Neutrophil (primary cell): ENCODE measurements around the gene RPS6KA2.

Experiments
- H3K27ac ChIP-seq: fragments of 200-600 bp; sonication (generic); 2 replicates; pipeline ENCODE4 v1.5.1; 2016; ENCODE audit warnings: mild to moderate bottlenecking, moderate library complexity
- H3K27me3 ChIP-seq: fragments of 200-600 bp; sonication (generic); 2 replicates; pipeline ENCODE4 v1.6.0; 2016; ENCODE audit warnings: mild to moderate bottlenecking
- H3K36me3 ChIP-seq: fragments of 200-600 bp; sonication (generic); 2 replicates; pipeline ENCODE4 v1.5.1; 2017
- H3K4me1 ChIP-seq, 2 experiments: fragments of 200-600 bp in 1 of 2; sonication (generic) in 1 of 2; 1 replicate in 1 of 2; 2 replicates in 1 of 2; pipeline versions ENCODE4 v1.5.1 to v1.6.1; 2013 to 2016; ENCODE audit warnings: low read depth in 1 of 2, low read length in 1 of 2, mild to moderate bottlenecking in 1 of 2, moderate library complexity in 1 of 2; ENCODE audit not compliant: control insufficient read depth in 1 of 2, insufficient read depth in 1 of 2
- H3K4me3 ChIP-seq, 2 experiments: fragments of 200-600 bp in 1 of 2; sonication (generic) in 1 of 2; 1 replicate in 1 of 2; 2 replicates in 1 of 2; pipeline ENCODE4 v1.5.1; 2013 to 2016; ENCODE audit warnings: low read depth in 1 of 2, low read length in 1 of 2, mild to moderate bottlenecking in 1 of 2, moderate library complexity in 1 of 2
- H3K9me3 ChIP-seq: fragments of 200-600 bp; sonication (generic); 2 replicates; pipeline ENCODE4 v1.5.1; 2016
- TF ChIP-seq, protein P1 (sequence below): fragments of 200-600 bp; sonication (generic); IDR thresholded peaks from 2 replicates; pipeline ENCODE4 v1.5.1; 2016; ENCODE audit warnings: antibody characterized with exemption

Gene RPS6KA2

DNA sequence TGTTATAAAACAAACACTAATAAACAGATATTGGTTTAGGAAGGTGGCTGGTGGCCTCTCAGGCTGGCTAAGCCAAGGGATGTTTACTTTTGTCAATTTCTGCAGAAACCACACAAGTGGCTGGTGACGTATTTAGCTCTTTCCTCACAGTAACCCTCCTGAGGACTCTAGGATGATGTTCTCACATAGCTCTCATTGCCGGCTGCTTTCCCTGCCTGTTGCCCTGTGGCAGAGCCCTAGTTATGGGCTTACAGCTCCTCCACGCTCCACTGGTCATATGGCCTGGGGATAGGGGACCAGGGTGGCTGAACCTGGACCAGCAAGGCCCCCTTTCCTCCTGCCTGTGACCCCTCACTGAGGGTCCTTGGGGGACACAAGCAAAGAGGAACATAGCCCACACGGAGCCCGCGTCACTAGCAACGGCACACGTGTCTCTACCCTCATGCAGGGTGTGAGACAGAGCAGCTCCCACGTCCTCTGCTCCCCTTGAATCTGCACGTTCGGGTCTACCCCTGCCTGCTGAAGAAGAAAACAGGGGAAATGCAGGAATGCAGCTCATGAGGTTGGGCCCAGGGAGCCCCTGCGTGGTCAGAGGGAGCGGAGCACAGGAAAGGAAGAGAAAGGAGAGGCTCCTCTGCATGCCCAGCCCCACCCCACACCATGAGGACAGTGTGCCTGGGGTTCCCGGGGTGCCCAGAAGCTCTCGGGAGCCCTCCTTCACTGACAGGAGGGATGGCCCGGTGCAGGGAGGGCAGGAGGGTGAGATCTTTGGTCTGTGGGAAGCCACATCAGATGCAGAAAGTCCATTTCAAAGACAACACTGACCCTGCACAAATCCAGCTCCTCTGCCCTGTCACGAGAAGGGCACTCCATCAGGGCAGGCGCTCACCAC, 54.4 kb downstream of the RPS6KA2 start:
- no peaks in the 10 kb centered on the region for H3K4me1 ChIP-seq
- no peak overlapping the region for H3K4me3 ChIP-seq
- H3K27me3 ChIP-seq: no peaks in the 10 kb centered on the region
- TF ChIP-seq, protein P1, sequence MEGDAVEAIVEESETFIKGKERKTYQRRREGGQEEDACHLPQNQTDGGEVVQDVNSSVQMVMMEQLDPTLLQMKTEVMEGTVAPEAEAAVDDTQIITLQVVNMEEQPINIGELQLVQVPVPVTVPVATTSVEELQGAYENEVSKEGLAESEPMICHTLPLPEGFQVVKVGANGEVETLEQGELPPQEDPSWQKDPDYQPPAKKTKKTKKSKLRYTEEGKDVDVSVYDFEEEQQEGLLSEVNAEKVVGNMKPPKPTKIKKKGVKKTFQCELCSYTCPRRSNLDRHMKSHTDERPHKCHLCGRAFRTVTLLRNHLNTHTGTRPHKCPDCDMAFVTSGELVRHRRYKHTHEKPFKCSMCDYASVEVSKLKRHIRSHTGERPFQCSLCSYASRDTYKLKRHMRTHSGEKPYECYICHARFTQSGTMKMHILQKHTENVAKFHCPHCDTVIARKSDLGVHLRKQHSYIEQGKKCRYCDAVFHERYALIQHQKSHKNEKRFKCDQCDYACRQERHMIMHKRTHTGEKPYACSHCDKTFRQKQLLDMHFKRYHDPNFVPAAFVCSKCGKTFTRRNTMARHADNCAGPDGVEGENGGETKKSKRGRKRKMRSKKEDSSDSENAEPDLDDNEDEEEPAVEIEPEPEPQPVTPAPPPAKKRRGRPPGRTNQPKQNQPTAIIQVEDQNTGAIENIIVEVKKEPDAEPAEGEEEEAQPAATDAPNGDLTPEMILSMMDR: no peak
- no peaks in the 10 kb centered on the region for H3K36me3 ChIP-seq
- H3K27ac ChIP-seq: no peak overlapping the region
- no peaks in the 10 kb centered on the region for H3K9me3 ChIP-seq

DNA sequence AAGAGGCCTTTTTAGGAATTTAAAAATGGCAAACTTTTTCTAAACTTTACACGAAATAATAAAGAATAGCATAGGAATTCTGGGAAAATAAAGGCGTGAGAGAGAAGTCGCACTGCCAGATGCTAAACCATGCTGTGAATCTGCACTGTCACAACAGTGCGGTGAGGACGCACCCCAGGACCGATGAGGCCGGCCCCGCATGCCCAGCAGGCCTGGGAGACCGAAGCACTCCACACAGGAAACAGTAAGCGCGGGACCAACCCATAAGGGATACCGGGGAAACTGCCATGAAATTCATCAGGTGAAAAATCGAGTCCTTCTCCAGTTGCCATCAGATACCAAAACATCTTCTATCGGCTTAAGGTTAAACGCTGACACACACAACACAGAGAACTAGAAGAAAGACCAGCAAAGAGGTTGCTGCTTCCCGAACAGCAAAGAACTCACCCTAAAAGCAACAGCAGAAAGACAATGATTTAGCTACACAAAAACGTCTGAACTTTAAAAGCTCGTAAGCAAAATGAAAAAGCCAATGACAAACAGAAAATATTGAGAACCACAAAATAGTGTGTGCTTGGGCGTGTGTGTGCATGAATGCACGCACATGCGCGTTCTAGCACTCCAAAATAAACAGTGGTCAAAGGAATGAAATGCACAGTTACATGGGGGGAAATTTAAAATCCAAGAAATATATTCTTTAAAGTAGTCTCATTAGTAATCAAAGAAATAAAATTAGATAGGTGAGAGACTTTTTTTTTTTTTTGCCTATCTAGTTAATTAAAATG, 55.9 kb downstream of the RPS6KA2 start:
- Histone ChIP-seq H3K4me1 (no peaks in the 10 kb centered on the region), H3K9me3 (no peaks in the 10 kb centered on the region), H3K27ac (no peak overlapping the region), H3K36me3 (peaks cover under 1% of the 10 kb centered on the region), H3K27me3 (no peaks in the 10 kb centered on the region), H3K4me3 (no peak overlapping the region)
- TF ChIP-seq, protein P1: no peak

DNA sequence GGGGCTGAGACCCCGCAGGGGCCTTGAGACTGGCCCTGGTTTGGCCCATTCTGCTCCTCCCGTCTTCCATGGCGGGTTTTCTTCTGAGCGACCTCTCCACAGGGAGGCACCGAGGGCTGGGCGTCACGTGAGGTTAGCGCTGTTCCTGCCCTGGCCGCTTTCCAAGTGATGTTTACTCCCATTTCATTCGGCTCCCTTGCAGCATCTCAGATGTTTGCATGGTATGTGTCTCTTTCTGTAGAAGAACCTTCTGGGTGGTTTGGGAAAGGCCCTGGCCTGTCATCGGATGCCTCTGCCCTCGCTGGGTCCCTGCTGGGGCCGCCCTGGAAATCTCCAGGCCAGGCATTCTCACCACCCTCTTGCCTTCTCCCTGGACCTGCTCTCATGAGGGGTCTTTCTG, 57.8 kb downstream of the RPS6KA2 start:
- H3K4me3 ChIP-seq: no peak overlapping the region
- H3K9me3 ChIP-seq: no peaks in the 10 kb centered on the region
- H3K36me3 ChIP-seq: peaks cover 17% of the 10 kb centered on the region
- TF ChIP-seq, protein P1: no peak
- no peak overlapping the region for H3K27ac ChIP-seq
- H3K27me3 ChIP-seq: no peaks in the 10 kb centered on the region
- peaks cover 0 to under 1% of the 10 kb centered on the region in 2 experiments for H3K4me1 ChIP-seq

DNA sequence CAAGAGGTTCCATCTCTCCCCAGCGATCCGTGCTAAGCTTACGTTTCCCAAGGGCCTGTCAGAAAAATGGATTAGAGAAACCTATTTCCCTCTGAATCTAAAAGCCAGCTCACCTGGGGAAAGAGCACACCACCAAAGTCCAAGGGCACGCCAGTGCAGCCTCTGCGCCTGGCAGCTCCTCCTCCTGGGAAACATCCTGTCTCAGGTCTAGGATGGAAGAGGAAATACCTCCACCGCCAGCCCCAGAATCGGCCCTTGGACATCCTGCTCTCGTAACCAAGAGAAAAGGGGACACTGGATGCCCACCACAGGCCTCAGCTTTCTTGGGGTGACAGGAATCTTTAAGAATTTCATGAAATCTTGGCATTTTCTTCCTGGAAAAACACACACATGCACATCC, 59.2 kb downstream of the RPS6KA2 start:
- Histone ChIP-seq H3K9me3 (no peaks in the 10 kb centered on the region), H3K4me1 (peaks cover 4 to 15% of the 10 kb centered on the region in 2 experiments), H3K27ac (no peak overlapping the region), H3K36me3 (peaks cover 17% of the 10 kb centered on the region), H3K4me3 (no peak overlapping the region), H3K27me3 (no peaks in the 10 kb centered on the region)
- TF ChIP-seq, protein P1: no peak

DNA sequence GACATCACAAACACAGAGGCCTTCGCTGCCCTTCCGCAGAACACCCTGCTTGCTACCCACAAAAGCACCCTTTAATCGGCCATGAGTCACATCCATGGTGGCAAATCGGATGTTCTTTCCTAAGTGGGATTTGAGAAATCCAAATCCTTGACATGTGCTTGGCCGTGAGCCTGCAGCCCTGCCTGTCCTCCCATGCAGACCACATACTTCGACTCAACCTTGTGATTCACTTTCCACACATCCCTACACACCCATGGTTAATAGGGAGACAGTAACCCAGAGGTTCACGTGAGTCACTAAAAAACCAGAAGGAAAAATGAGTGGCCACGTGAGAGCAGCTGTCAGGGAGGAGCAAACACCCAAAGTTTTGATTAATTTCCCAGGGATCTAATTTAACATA, 59.9 kb downstream of the RPS6KA2 start:
- TF ChIP-seq, protein P1: no peak
- Histone ChIP-seq H3K4me3 (no peak overlapping the region), H3K36me3 (peaks cover 17% of the 10 kb centered on the region), H3K27me3 (no peaks in the 10 kb centered on the region), H3K27ac (no peak overlapping the region), H3K9me3 (no peaks in the 10 kb centered on the region), H3K4me1 (peaks cover 4 to 18% of the 10 kb centered on the region in 2 experiments)
